ENCODE results near the gene FEZF1. TPM values are rescaled to one million over a fixed set of nuclear protein-coding genes. Genes with fewer than 3 reads are reported as not detected.

Gene FEZF1
- total and polyA plus RNA-seq, 4 donors = 0.04 to 0.18 TPM; not detected in 2

- WGBS, 2 donors = 86 to 90% methylated on average over 6 of the region's 6 CpGs
- TF ChIP-seq CTCF (IDR thresholded peaks at IDR 0.05; ENCODE audit: control extremely low read depth, extremely low read depth) = no peak
- DNase-seq (peak in 1 of 3 donors; percentile 21), ATAC-seq (ENCODE audit: insufficient read depth, low FRiP score) (no peak)
- no peaks in the 10 kb centered on the region for H3K36me3 ChIP-seq (ENCODE audit: control insufficient read depth in 4 of 4, insufficient read depth in 4 of 4, low read length in 4 of 4)
- H3K27me3 ChIP-seq (ENCODE audit: control insufficient read depth in 3 of 3, insufficient read depth in 3 of 3, low read length in 2 of 3) = no peaks in the 10 kb centered on the region
- H3K4me1 ChIP-seq (ENCODE audit: control insufficient read depth in 5 of 5, insufficient read depth in 5 of 5, low read length in 5 of 5) = peaks cover 0 to 16% (median 2%) of the 10 kb centered on the region in 5 donors
- H3K4me3 ChIP-seq = no peak overlapping the region
- H3K27ac ChIP-seq (ENCODE audit: low read depth in 1 of 2, low read length in 1 of 2) = no peak overlapping the region
- no peaks in the 10 kb centered on the region for H3K9me3 ChIP-seq (ENCODE audit: control insufficient read depth in 4 of 4, insufficient read depth in 3 of 4, low read length in 3 of 4)
- no peak overlapping the region for H3K9ac ChIP-seq (ENCODE audit: insufficient read depth in 1 of 2, low read length in 2 of 2)
Observed at GRCh38 chr7:122339145-122339904, 34.8 kb upstream of the FEZF1 start.

- TF ChIP-seq CTCF (IDR thresholded peaks at IDR 0.05; ENCODE audit: control extremely low read depth, extremely low read depth) = no peak
- Histone ChIP-seq H3K27me3 (ENCODE audit: control insufficient read depth in 3 of 3, insufficient read depth in 3 of 3, low read length in 2 of 3) (no peaks in the 10 kb centered on the region), H3K36me3 (ENCODE audit: control insufficient read depth in 4 of 4, insufficient read depth in 4 of 4, low read length in 4 of 4) (peaks cover 0 to 2% (median 0%) of the 10 kb centered on the region in 4 donors), H3K4me3 (no peak overlapping the region), H3K27ac (ENCODE audit: low read depth in 1 of 2, low read length in 1 of 2) (no peak overlapping the region), H3K9me3 (ENCODE audit: control insufficient read depth in 4 of 4, insufficient read depth in 3 of 4, low read length in 3 of 4) (no peaks in the 10 kb centered on the region), H3K4me1 (ENCODE audit: control insufficient read depth in 5 of 5, insufficient read depth in 5 of 5, low read length in 5 of 5) (no peaks in the 10 kb centered on the region), H3K9ac (ENCODE audit: insufficient read depth in 1 of 2, low read length in 2 of 2) (no peak overlapping the region)
- no peak for DNase-seq
- ATAC-seq (ENCODE audit: insufficient read depth, low FRiP score) = no peak
- WGBS, 2 donors = 66 to 82% methylated on average over 2 of the region's 2 CpGs
Observed at GRCh38 chr7:122337011-122337410, 32.5 kb upstream of the FEZF1 start.

GRCh38 chr7:122329145-122329802 lies 24.7 kb upstream of the FEZF1 start:
- 45 to 78% methylated on average over 8 of the region's 8 CpGs for WGBS, 2 donors

More at GRCh38 chr7:122329145-122329802, 24.7 kb upstream of the FEZF1 start:
- Histone ChIP-seq H3K27me3 (ENCODE audit: control insufficient read depth in 3 of 3, insufficient read depth in 3 of 3, low read length in 2 of 3) (no peaks in the 10 kb centered on the region), H3K9ac (ENCODE audit: insufficient read depth in 1 of 2, low read length in 2 of 2) (no peak overlapping the region), H3K27ac (ENCODE audit: low read depth in 1 of 2, low read length in 1 of 2) (no peak overlapping the region), H3K4me3 (no peak overlapping the region), H3K36me3 (ENCODE audit: control insufficient read depth in 4 of 4, insufficient read depth in 4 of 4, low read length in 4 of 4) (peaks cover 0 to 2% (median 0%) of the 10 kb centered on the region in 4 donors), H3K9me3 (ENCODE audit: control insufficient read depth in 4 of 4, insufficient read depth in 3 of 4, low read length in 3 of 4) (no peaks in the 10 kb centered on the region), H3K4me1 (ENCODE audit: control insufficient read depth in 5 of 5, insufficient read depth in 5 of 5, low read length in 5 of 5) (no peaks in the 10 kb centered on the region)
- no peak for ATAC-seq (ENCODE audit: insufficient read depth, low FRiP score)
- DNase-seq = no peak
- no peak for TF ChIP-seq CTCF (IDR thresholded peaks at IDR 0.05; ENCODE audit: control extremely low read depth, extremely low read depth)
